SU-DHL-6 (cell line): ENCODE data around the gene RSBN1L.
A peak's percentile ranks its signal among the peaks of the same experiment; 100 is the strongest.

Experiments
- H2AFZ ChIP-seq: fragments of 200-600 bp; sonication (generic); 2 replicates; pipeline ENCODE4 v1.6.1; 2014; ENCODE audit warnings: low read depth, mild to moderate bottlenecking, moderate library complexity, mixed read lengths, antibody characterized with exemption, low read length; ENCODE audit not compliant: severe bottlenecking
- H3F3A ChIP-seq: fragments of 200-600 bp; shearing (Covaris generic); 2 replicates; pipeline ENCODE4 v1.6.0; 2016; ENCODE audit warnings: antibody characterized with exemption, mild to moderate bottlenecking; ENCODE audit not compliant: insufficient read depth
- H3K27ac ChIP-seq: fragments of 200-600 bp; sonication (generic); 2 replicates; pipeline ENCODE4 v1.5.1; 2016; ENCODE audit warnings: low read depth, mild to moderate bottlenecking, low read length, moderate library complexity, mixed read lengths
- H3K27me3 ChIP-seq: fragments of 200-600 bp; sonication (generic), shearing (Covaris generic); 2 replicates; pipeline ENCODE4 v1.6.0; 2014; ENCODE audit warnings: mild to moderate bottlenecking, low read length
- H3K36me3 ChIP-seq: fragments of 200-600 bp; sonication (generic); 2 replicates; pipeline ENCODE4 v1.6.1; 2014; ENCODE audit warnings: mild to moderate bottlenecking, low read length, mixed read lengths
- H3K4me2 ChIP-seq: fragments of 300-600, 200-600 bp; shearing (Covaris generic), sonication (generic); 2 replicates; pipeline ENCODE4 v1.6.0; 2014; ENCODE audit warnings: low read length, low read depth, mild to moderate bottlenecking; ENCODE audit not compliant: poor library complexity, severe bottlenecking
- H3K4me3 ChIP-seq: fragments of 200-600 bp; sonication (generic); 2 replicates; pipeline ENCODE4 v1.5.1; 2014; ENCODE audit warnings: antibody characterized with exemption, low read length, mild to moderate bottlenecking, mixed read lengths; ENCODE audit not compliant: insufficient read depth, poor library complexity, severe bottlenecking
- H3K79me2 ChIP-seq: fragments of 200-600 bp; sonication (generic); 2 replicates; pipeline ENCODE4 v1.6.1; 2014; ENCODE audit warnings: mild to moderate bottlenecking, low read length, moderate library complexity; ENCODE audit not compliant: insufficient read depth
- H3K9ac ChIP-seq: fragments of 200-600 bp; sonication (generic); 2 replicates; pipeline ENCODE4 v1.7.0; 2014; ENCODE audit warnings: mild to moderate bottlenecking, low read length
- H3K9me2 ChIP-seq: fragments of 200-600 bp; sonication (generic); replicated peaks from 2 replicates; pipeline ENCODE4 v1.6.1; 2014; ENCODE audit warnings: low read length; ENCODE audit not compliant: insufficient read depth
- H3K9me3 ChIP-seq: fragments of 200-600 bp; sonication (generic); 2 replicates; pipeline ENCODE4 v1.6.1; 2014; ENCODE audit warnings: low read length, mixed read lengths; ENCODE audit not compliant: insufficient read depth
- H4K20me1 ChIP-seq: fragments of 200-600 bp; sonication (generic); 2 replicates; pipeline ENCODE4 v1.6.1; 2014; ENCODE audit warnings: low read depth, mild to moderate bottlenecking, antibody characterized with exemption, low read length, moderate library complexity, mixed read lengths
- EZH2phosphoT487 ChIP-seq: fragments of 200-600 bp; sonication (generic), shearing (Covaris generic); conservative IDR thresholded peaks from 2 replicates; pipeline ENCODE4 v1.6.1; 2018; ENCODE audit warnings: mild to moderate bottlenecking, antibody characterized with exemption, low read length, moderate library complexity, mixed read lengths
- TF ChIP-seq, protein P1 (sequence below): fragments of 200-600 bp; sonication (generic); IDR thresholded peaks from one replicate; pipeline ENCODE4 v1.5.1; 2017; ENCODE audit warnings: antibody characterized with exemption, mild to moderate bottlenecking, low read length, moderate library complexity; ENCODE audit not compliant: insufficient read depth, poor library complexity, severe bottlenecking

Gene RSBN1L

DNA sequence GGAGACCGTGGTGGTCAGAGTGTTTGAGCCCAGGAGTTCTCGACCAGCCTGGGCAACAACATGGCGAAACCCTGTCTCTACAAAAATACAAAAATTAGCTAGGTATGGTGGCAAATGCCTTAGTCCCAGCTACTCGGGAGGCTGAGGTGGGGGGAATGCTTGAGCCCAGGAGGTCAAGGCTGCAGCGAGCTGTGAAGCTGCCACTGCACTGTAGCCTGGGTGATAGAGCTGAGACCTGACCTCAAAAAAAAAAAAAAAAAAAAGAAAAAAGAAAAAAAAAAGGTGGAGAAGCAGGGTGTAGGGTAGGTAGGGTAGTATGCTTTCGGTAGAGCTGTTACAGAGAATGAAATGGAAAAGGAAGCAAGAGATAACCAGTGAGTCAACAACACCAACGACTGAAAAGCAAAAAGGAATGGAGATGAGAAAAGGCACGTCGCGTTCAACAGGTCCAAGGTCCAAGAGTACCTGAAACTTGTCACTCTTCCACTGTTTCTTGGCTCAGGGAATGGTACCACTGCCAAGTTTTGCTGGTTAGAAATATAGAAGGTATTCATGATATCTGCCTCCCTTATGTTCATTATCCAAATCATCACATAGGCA is 4.3 kb upstream of the RSBN1L start:
- peaks cover 7% of the 10 kb centered on the region for H3F3A ChIP-seq
- no peaks in the 10 kb centered on the region; the same call in 1 of the 2 replicates for H3K36me3 ChIP-seq
- H3K9me3 ChIP-seq, result no peaks in the 10 kb centered on the region
- no peaks in the 10 kb centered on the region for H3K9me2 ChIP-seq
- H2AFZ ChIP-seq, result no peak overlapping the region
- no peak overlapping the region for H3K4me3 ChIP-seq
- TF ChIP-seq, protein P1, sequence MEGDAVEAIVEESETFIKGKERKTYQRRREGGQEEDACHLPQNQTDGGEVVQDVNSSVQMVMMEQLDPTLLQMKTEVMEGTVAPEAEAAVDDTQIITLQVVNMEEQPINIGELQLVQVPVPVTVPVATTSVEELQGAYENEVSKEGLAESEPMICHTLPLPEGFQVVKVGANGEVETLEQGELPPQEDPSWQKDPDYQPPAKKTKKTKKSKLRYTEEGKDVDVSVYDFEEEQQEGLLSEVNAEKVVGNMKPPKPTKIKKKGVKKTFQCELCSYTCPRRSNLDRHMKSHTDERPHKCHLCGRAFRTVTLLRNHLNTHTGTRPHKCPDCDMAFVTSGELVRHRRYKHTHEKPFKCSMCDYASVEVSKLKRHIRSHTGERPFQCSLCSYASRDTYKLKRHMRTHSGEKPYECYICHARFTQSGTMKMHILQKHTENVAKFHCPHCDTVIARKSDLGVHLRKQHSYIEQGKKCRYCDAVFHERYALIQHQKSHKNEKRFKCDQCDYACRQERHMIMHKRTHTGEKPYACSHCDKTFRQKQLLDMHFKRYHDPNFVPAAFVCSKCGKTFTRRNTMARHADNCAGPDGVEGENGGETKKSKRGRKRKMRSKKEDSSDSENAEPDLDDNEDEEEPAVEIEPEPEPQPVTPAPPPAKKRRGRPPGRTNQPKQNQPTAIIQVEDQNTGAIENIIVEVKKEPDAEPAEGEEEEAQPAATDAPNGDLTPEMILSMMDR, result no peak
- TF ChIP-seq EZH2phosphoT487, result no peak
- H3K79me2 ChIP-seq, result peaks cover 88% of the 10 kb centered on the region
- no peaks in the 10 kb centered on the region; the same call in 1 of the 2 replicates for H4K20me1 ChIP-seq
- H3K27ac ChIP-seq, result no peak overlapping the region
- no peak overlapping the region for H3K4me2 ChIP-seq
- no peaks in the 10 kb centered on the region for H3K27me3 ChIP-seq
- H3K9ac ChIP-seq, result no peak overlapping the region

DNA sequence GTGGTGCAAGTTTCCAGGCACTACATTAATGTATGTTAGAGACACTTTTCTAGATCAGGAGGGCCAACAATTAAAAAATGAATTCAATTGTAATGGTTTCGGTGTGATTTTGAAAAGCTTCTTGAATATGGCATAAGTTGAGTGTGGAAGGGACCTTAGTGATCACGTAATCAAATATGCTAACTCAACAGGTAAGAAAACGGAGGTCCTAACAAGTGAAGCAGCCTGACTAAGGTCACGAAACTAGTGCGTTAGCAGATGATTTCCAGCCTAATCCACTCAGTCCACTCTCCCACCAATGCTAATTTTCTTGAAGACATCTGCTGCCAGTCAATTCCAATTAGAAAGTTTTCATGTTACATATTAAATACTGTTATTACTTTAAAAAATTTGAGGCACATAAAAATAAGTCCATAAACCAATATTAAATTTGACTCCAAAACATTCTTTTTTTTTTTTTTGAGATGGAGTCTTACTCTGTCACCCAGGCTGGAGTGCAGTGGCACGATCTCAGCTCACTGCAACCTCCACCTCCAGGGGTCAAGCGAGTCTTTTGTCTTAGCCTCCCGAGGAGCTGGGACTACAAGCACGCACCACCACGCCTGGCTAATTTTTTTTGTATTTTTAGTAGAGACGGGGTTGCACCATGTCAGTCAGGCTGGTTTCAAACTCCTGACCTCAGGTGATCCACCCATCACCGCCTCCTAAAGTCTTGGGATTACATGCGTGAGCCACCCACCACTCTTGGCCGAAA is 2.3 kb upstream of the RSBN1L start:
- Histone ChIP-seq H3K27me3 (no peaks in the 10 kb centered on the region), H3K9me2 (no peaks in the 10 kb centered on the region), H3K27ac (peak overlapping the region; percentile 36; the same call in 1 of the 2 replicates), H3K9ac (peak overlapping the region; percentile 39), H3K79me2 (peaks cover 92% of the 10 kb centered on the region), H3K9me3 (no peaks in the 10 kb centered on the region), H3K36me3 (no peaks in the 10 kb centered on the region), H3K4me2 (peak overlapping the region; percentile 80), H3K4me3 (peak overlapping the region; percentile 100), H3F3A (peaks cover 20% of the 10 kb centered on the region), H4K20me1 (peaks cover 6% of the 10 kb centered on the region; the same call in 1 of the 2 replicates), H2AFZ (no peak overlapping the region)
- TF ChIP-seq, protein P1, result no peak
- TF ChIP-seq EZH2phosphoT487, result no peak

DNA sequence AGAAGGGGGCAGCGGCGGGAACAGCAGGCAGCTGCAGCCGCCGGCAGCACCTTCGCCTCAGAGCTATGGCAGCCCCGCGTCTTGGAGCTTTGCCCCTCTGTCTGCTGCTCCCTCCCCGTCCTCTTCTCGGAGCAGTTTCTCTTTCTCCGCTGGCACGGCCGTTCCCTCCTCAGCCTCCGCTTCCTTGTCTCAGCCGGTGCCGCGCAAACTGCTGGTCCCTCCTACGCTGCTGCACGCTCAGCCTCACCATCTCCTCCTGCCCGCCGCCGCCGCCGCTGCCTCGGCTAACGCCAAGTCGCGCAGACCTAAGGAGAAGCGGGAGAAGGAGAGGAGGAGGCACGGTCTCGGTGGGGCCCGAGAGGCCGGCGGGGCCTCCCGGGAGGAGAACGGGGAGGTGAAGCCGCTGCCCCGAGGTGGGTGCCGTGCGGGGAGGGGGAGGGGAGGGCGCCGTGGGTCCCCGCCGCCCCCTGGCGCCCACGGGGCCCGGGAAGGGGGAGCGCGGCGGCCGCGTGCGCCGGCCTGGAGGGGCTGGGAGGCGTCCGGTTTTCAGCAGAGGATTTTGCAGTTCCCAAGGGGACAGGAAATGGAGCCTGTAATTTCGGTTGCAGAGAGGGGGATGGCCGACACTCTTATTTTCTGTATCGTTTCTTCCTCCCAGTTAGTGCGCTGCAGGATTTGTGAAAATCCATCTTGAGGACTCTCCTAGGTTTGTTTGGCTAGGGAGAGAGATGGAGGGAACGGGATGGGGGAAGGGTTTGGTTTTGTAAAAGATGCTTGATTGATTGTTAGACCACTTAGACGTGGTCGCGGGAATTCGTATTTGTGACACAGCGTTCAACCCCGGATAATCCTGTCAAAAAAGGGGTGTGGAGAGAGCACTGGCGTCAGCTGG is 630 bp downstream of the RSBN1L start:
- TF ChIP-seq EZH2phosphoT487, result no peak
- TF ChIP-seq, protein P1, result no peak
- H3K27ac ChIP-seq, result peak overlapping the region; percentile 77

More for the DNA sequence above, 630 bp downstream of the RSBN1L start:
- H3K9ac ChIP-seq, result peak overlapping the region; percentile 92
- peaks cover 95% of the 10 kb centered on the region for H3K79me2 ChIP-seq
- H2AFZ ChIP-seq, result peak overlapping the region; percentile 54
- peak overlapping the region; percentile 77 for H3K4me2 ChIP-seq
- H3K27me3 ChIP-seq, result no peaks in the 10 kb centered on the region
- peak overlapping the region; percentile 100 for H3K4me3 ChIP-seq
- H3K9me3 ChIP-seq, result no peaks in the 10 kb centered on the region
- H3K9me2 ChIP-seq, result no peaks in the 10 kb centered on the region
- H4K20me1 ChIP-seq, result peaks cover 12% of the 10 kb centered on the region; the same call in 1 of the 2 replicates
- H3K36me3 ChIP-seq, result 0 out of 2 replicates have a peak, but pooled peaks cover 3% of the 10 kb centered on the region
- H3F3A ChIP-seq, result peaks cover 34% of the 10 kb centered on the region
